Measurements from ENCODE around the gene LAMA4.

GRCh38 chr6:112128208-112128607 is 126.2 kb downstream of the LAMA4 start:
- TF ChIP-seq POLR2A (IDR thresholded peaks at IDR 0.05; ENCODE audit: low read depth) (no peak), CTCF (IDR thresholded peaks at IDR 0.05) (no peak), POLR2AphosphoS5 (IDR thresholded peaks at IDR 0.05) (no peak), EP300 (IDR thresholded peaks at IDR 0.05) (no peak)
